Esophagus muscularis mucosa (tissue), 4 donors: Measurements from ENCODE around the gene STYXL1. TPM values are rescaled to one million over a fixed set of nuclear protein-coding genes. Genes with fewer than 3 reads are reported as not detected.
A peak's percentile ranks its signal among the peaks of the same experiment; 100 is the strongest.
"Not testable (repeated sequence)": the region's sequence is repeated elsewhere in the genome, so short reads cannot be mapped to it uniquely, and the experiment has no call there.

Experiments used
- DNase-seq: peaks from one replicate; pipeline ENCODE4 v3.0.0-alpha.2; 2017; ENCODE audit errors: extremely low spot score
- H3K27ac ChIP-seq, 4 donors: fragments of 200-600 bp; sonication (generic); replicated peaks in 1 of 4; 1 replicate in 3 of 4; 2 replicates in 1 of 4; pipeline ENCODE4 v1.5.1; 2016 to 2019; ENCODE audit warnings: mild to moderate bottlenecking in 1 of 4
- H3K27me3 ChIP-seq, 4 donors: fragments of 200-600 bp; sonication (generic); one replicate each; pipeline versions ENCODE4 v1.5.1 to v1.6.0; 2016 to 2019
- H3K36me3 ChIP-seq, 4 donors: fragments of 200-600 bp; sonication (generic); one replicate each; pipeline ENCODE4 v1.5.1; 2016 to 2019
- H3K4me1 ChIP-seq, 4 donors: fragments of 200-600 bp; sonication (generic); one replicate each; pipeline ENCODE4 v1.5.1; 2016 to 2019
- H3K4me3 ChIP-seq, 4 donors: fragments of 200-600 bp; sonication (generic); 1 replicate in 2 of 4; 2 replicates in 2 of 4; pipeline ENCODE4 v1.5.1; 2016 to 2019; ENCODE audit warnings: mild to moderate bottlenecking in 4 of 4, moderate library complexity in 1 of 4
- H3K9me3 ChIP-seq, 4 donors: fragments of 200-600 bp; sonication (generic); 1 replicate in 3 of 4; 2 replicates in 1 of 4; pipeline ENCODE4 v1.5.1; 2016 to 2019
- EP300 ChIP-seq: sonication (generic); formaldehyde crosslinking; IDR thresholded peaks from one replicate; pipeline ENCODE4 v1.6.1; 2017; ENCODE audit warnings: antibody characterized with exemption
- POLR2A ChIP-seq: fragments of 450-650 bp; IDR thresholded peaks from one replicate; pipeline ENCODE4 v1.6.1; 2017; ENCODE audit warnings: antibody characterized with exemption, moderate library complexity, mild to moderate bottlenecking, low read depth
- POLR2AphosphoS5 ChIP-seq, 2 donors: sonication (generic); formaldehyde crosslinking; IDR thresholded peaks; one replicate each; pipeline ENCODE4 v1.6.1; 2017; ENCODE audit warnings: antibody characterized with exemption in 2 of 2
- WGBS: methylation state at CpG from one replicate; pipeline ENCODE4 v1.1.5; 2018; 5-methylcytosine and 5-hydroxymethylcytosine counted together
- intact Hi-C: fragments of 100-400 bp; cut with DNase I; formaldehyde crosslinking; loops from one replicate; pipeline ENCODE4 v1.15.1; 2023
- total RNA-seq, 4 donors: library from RNA; depleted of rRNA; stranded (reverse); fragments of >200 nt; gene quantifications; one replicate each; pipeline versions ENCODE4 v1.1.0 to v1.2.1, GENCODE V29; 2016
- TF ChIP-seq, protein P1 (sequence below), 3 experiments: fragments of 200-600 bp in 2 of 3; fragments of 450-650 bp in 1 of 3; sonication (generic) in 2 of 3; IDR thresholded peaks; one replicate each; pipeline ENCODE4 v1.5.1; 2017 to 2019; ENCODE audit warnings: antibody characterized with exemption in 3 of 3, mild to moderate bottlenecking in 2 of 3, moderate library complexity in 1 of 3

Gene STYXL1
- total RNA-seq, 4 donors from 2014 or later = 13.9 to 20.0 (median 17.9) TPM

DNA sequence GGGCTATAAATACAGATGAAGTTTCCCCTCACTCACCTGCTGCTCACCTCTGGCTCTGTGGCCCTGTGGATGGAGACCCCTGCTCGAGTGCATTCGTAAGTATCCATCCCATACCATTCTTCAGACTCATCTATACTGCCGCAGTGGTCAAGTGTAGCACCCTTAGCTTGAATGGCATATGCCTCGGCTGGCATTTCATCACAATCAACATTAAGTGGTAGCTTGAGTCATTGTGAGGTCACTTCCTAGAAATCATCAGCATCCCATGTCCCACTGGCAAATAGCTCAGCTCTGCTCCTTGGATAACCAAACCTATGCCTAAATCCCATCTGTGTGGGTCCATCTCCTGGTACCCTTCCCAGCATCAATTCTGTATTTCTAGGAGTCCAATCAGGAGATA is 38.3 kb upstream of the STYXL1 start:
- TF ChIP-seq POLR2A = no peak
- no peak for TF ChIP-seq EP300
- no peak for TF ChIP-seq POLR2AphosphoS5 (IDR thresholded peaks at IDR 0.05)
- TF ChIP-seq, protein P1, sequence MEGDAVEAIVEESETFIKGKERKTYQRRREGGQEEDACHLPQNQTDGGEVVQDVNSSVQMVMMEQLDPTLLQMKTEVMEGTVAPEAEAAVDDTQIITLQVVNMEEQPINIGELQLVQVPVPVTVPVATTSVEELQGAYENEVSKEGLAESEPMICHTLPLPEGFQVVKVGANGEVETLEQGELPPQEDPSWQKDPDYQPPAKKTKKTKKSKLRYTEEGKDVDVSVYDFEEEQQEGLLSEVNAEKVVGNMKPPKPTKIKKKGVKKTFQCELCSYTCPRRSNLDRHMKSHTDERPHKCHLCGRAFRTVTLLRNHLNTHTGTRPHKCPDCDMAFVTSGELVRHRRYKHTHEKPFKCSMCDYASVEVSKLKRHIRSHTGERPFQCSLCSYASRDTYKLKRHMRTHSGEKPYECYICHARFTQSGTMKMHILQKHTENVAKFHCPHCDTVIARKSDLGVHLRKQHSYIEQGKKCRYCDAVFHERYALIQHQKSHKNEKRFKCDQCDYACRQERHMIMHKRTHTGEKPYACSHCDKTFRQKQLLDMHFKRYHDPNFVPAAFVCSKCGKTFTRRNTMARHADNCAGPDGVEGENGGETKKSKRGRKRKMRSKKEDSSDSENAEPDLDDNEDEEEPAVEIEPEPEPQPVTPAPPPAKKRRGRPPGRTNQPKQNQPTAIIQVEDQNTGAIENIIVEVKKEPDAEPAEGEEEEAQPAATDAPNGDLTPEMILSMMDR (IDR thresholded peaks at IDR 0.05) = no peak
- Histone ChIP-seq H3K9me3 (no peaks in the 10 kb centered on the region), H3K27ac (no peak overlapping the region), H3K36me3 (no peaks in the 10 kb centered on the region), H3K27me3 (no peaks in the 10 kb centered on the region), H3K4me1 (no peaks in the 10 kb centered on the region), H3K4me3 (no peak overlapping the region)
- no peak for DNase-seq
- intact Hi-C loops = no loop called here
- 90% methylated on average over 4 of the region's 4 CpGs for WGBS

DNA sequence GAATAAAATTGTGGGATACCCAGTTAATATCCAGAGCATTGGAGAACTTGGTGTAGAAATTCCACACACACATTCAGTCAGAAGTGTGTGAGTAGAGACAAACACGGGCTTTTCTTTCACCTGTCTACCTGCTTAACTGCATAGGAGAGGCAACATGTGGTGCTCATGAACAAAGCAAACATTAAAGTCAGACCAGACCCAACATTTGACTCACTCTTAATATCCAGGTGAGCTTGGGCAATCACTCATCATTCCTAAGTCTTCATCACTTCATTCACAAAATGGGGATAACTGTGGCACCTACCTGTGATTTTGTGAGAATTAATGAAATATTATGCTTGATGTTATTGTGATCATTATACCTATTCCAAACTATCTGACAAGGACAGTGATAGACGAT is 36.3 kb upstream of the STYXL1 start:
- H3K36me3 ChIP-seq, H3K4me1 ChIP-seq, H3K4me3 ChIP-seq, H3K9me3 ChIP-seq, intact Hi-C loops, H3K27me3 ChIP-seq, DNase-seq, H3K27ac ChIP-seq: not testable (repeated sequence)
- WGBS = 83% methylated on average over 2 of the region's 2 CpGs

DNA sequence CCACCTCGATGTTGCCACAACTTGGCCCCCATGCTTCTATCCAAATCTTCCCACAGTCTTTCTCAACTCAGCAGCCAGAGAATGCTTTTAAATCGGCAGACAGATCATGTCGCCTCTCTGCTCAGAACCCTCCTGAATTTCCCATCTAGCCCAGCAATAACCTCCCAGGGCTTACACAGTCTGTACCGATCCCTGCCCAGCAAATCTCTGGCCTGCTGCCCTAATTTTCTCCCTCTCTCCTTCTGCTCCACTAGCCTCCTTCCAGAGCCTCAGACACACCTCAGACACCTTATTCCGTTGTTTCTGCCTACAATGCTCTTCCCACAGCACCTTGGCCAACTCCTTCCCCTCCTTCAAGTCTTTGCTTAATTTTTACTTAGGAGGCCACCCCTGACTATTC is 32.4 kb upstream of the STYXL1 start:
- H3K4me1 ChIP-seq = no peaks in the 10 kb centered on the region
- H3K4me3 ChIP-seq = no peak overlapping the region
- 83% methylated on average over 5 of the region's 5 CpGs for WGBS
- no peak overlapping the region for H3K27ac ChIP-seq
- no peaks in the 10 kb centered on the region for H3K36me3 ChIP-seq
- DNase-seq = no peak
- intact Hi-C loops = no loop called here
- TF ChIP-seq POLR2A (no peak), EP300 (no peak), POLR2AphosphoS5 (IDR thresholded peaks at IDR 0.05) (no peak)
- TF ChIP-seq, protein P1 (IDR thresholded peaks at IDR 0.05) = no peak
- H3K27me3 ChIP-seq = no peaks in the 10 kb centered on the region
- H3K9me3 ChIP-seq = peaks cover 0 to 2% (median 0%) of the 10 kb centered on the region in 4 donors

DNA sequence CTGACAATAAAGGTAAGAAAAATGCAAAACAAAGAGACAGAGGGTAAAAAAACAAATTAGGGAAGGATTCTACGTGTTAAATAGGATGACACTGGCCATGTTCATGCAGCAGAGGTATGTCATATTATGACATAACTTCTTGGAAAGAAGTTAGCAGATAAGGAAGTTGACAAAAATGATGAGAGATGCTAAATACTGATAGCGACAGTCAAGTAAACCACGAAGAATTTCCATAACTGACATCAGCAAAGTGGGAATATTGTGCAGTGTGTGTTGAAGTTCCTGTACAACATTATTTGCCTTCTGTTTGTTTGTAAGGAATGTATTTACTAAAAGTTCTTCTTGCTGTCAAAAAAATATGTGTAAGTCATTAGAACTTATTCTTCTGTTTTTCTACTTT is 29.6 kb upstream of the STYXL1 start:
- Histone ChIP-seq H3K4me1 (no peaks in the 10 kb centered on the region), H3K27me3 (no peaks in the 10 kb centered on the region), H3K36me3 (no peaks in the 10 kb centered on the region), H3K27ac (no peak overlapping the region), H3K9me3 (peaks cover 0 to 12% (median 0%) of the 10 kb centered on the region in 4 donors), H3K4me3 (no peak overlapping the region)
- WGBS = 63% methylated on average over 3 of the region's 3 CpGs
- no peak for DNase-seq
- TF ChIP-seq EP300 (no peak), POLR2A (no peak), POLR2AphosphoS5 (IDR thresholded peaks at IDR 0.05) (no peak)
- TF ChIP-seq, protein P1 (IDR thresholded peaks at IDR 0.05) = no peak
- intact Hi-C loops = no loop called here

DNA sequence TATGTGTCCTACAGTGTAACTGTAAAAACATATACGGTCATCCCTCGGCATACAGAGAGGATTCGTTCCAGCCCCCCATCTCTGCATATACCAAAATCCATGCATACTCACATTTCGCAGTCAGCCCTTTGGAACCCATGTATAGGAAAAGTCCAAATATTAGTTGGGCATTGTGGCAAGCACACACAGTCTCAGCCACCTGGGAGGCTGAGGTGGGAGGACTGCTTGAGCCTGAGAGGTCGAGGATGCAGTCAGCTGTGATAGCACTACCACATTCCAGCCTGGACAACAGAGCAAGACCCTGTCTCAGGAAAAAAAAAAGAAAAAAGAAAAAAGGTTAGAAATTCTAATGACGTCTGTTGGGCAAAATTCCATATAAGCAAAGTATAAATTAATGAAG is 29.2 kb upstream of the STYXL1 start:
- intact Hi-C loops = no loop called here
- Histone ChIP-seq H3K27me3 (no peaks in the 10 kb centered on the region), H3K36me3 (no peaks in the 10 kb centered on the region), H3K4me3 (no peak overlapping the region), H3K4me1 (peaks cover 0 to 3% (median 1%) of the 10 kb centered on the region in 4 donors), H3K9me3 (peaks cover 0 to 12% (median 0%) of the 10 kb centered on the region in 4 donors), H3K27ac (peak overlapping the region in 1 of 4 donors; percentile 50)
- no peak for DNase-seq
- 91% methylated on average over 6 of the region's 6 CpGs for WGBS
- TF ChIP-seq, protein P1 (IDR thresholded peaks at IDR 0.05) = no peak
- TF ChIP-seq POLR2AphosphoS5 (IDR thresholded peaks at IDR 0.05) = no peak
- no peak for TF ChIP-seq EP300
- no peak for TF ChIP-seq POLR2A
